Thyroid gland (tissue), 4 donors: Measurements from ENCODE around the gene STK32B. TPM values are rescaled to one million over a fixed set of nuclear protein-coding genes. Genes with fewer than 3 reads are reported as not detected.

Experiments used
- DNase-seq, 2 donors: peaks; one replicate each; pipeline ENCODE4 v3.0.0-alpha.2; 2019
- H3K27ac ChIP-seq, 3 donors: fragments of 200-600 bp; sonication (generic); 1 replicate in 2 of 3; 2 replicates in 1 of 3; pipeline ENCODE4 v1.5.1; 2016 to 2019; ENCODE audit warnings: mild to moderate bottlenecking in 1 of 3, moderate library complexity in 1 of 3
- H3K27me3 ChIP-seq: fragments of 200-600 bp; sonication (generic); one replicate; pipeline ENCODE4 v1.5.1; 2019
- H3K36me3 ChIP-seq, 2 donors: fragments of 200-600 bp; sonication (generic); one replicate each; pipeline ENCODE4 v1.5.1; 2016 to 2019
- H3K4me1 ChIP-seq, 2 donors: fragments of 200-600 bp; sonication (generic); one replicate each; pipeline ENCODE4 v1.5.1; 2017 to 2019
- H3K4me3 ChIP-seq, 3 donors: fragments of 200-600 bp; sonication (generic); replicated peaks in 1 of 3; 1 replicate in 2 of 3; 2 replicates in 1 of 3; pipeline ENCODE4 v1.5.1; 2016; ENCODE audit warnings: mild to moderate bottlenecking in 1 of 3
- H3K9me3 ChIP-seq: fragments of 200-600 bp; sonication (generic); one replicate; pipeline ENCODE4 v1.5.1; 2017
- CTCF ChIP-seq, 6 experiments: fragments of 200-600 bp in 3 of 6; fragments of 450-650 bp in 3 of 6; sonication (generic) in 3 of 6; IDR thresholded peaks; one replicate each; pipeline ENCODE4 v1.5.1; 2016 to 2019; ENCODE audit warnings: antibody characterized with exemption in 6 of 6, mild to moderate bottlenecking in 2 of 6, inconsistent platforms in 1 of 6, moderate library complexity in 1 of 6
- POLR2A ChIP-seq, 2 donors: fragments of 450-650 bp; IDR thresholded peaks; one replicate each; pipeline ENCODE4 v1.6.1; 2017; ENCODE audit warnings: antibody characterized with exemption in 2 of 2, mild to moderate bottlenecking in 2 of 2, moderate library complexity in 1 of 2
- WGBS, 2 donors: methylation state at CpG; one replicate each; pipeline ENCODE4 v1.1.5; 2017; 5-methylcytosine and 5-hydroxymethylcytosine counted together
- intact Hi-C: fragments of 100-400 bp; cut with DNase I; formaldehyde crosslinking; loops from one replicate; pipeline ENCODE4 v1.15.1; 2023
- total RNA-seq, 4 donors: library from RNA; depleted of rRNA; stranded (reverse); fragments of >200 nt; gene quantifications; one replicate each; pipeline ENCODE4 v1.2.3, GENCODE V29; 2016

STK32B gene
- total RNA-seq, 4 donors from 2014 or later: 1.9 to 14.8 (median 4.4) TPM

DNA sequence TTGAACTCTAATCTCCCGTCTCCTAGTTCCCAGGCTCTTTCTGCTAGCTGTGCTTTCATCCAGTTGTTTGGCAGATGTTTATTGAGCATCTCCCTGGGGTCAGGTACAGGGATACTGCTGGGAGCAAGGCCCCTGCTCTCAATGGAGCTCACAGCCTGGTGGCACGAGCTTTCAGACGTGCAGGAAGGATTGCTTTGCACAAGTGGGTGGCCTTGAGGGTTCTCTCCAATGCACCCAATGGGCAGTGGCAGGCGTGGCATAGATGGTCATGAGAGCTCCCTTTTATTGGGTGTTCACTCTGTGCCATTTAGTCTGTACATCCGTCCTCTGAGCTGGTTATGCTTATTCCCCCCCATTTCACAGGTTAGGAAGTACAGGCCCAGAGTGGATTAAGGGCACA lies 421.8 kb downstream of the STK32B start:
- Histone ChIP-seq H3K27ac (no peak overlapping the region), H3K36me3 (no peaks in the 10 kb centered on the region), H3K27me3 (no peaks in the 10 kb centered on the region), H3K4me3 (no peak overlapping the region), H3K9me3 (no peaks in the 10 kb centered on the region), H3K4me1 (no peaks in the 10 kb centered on the region)
- TF ChIP-seq CTCF (IDR thresholded peaks at IDR 0.05) (no peak), POLR2A (IDR thresholded peaks at IDR 0.05) (no peak)
- WGBS, 2 donors: 80 to 89% methylated on average over 5 of the region's 5 CpGs
- no peak for DNase-seq
- intact Hi-C loops: no loop called here

DNA sequence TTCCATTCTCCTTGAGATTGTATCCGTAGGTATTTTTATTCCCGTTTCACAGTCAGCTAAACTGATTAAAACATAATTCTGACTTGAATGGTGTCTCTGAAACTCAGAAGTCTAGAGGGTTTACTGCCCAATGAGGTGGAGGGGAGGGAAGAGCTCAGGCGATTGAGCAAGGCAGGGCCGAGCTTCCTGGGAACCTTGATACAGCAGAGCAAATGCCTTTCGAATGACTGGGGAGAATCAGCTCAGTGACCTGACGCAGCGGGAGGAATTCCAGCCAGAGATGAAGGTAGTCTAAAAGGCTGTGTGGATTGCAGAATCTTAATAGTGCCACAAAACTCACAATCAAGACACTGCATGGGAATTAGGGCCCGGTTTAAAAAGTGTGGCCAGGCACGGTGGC lies 423.5 kb downstream of the STK32B start:
- H3K27ac ChIP-seq: no peak overlapping the region
- no peak overlapping the region for H3K4me3 ChIP-seq
- WGBS, 2 donors: 88 to 91% methylated on average over 9 of the region's 9 CpGs
- TF ChIP-seq CTCF (IDR thresholded peaks at IDR 0.05): no peak
- TF ChIP-seq POLR2A (IDR thresholded peaks at IDR 0.05): no peak
- H3K36me3 ChIP-seq: no peaks in the 10 kb centered on the region
- no peaks in the 10 kb centered on the region for H3K4me1 ChIP-seq
- H3K9me3 ChIP-seq: no peaks in the 10 kb centered on the region
- no peak for DNase-seq
- H3K27me3 ChIP-seq: no peaks in the 10 kb centered on the region
- intact Hi-C loops: no loop called here

DNA sequence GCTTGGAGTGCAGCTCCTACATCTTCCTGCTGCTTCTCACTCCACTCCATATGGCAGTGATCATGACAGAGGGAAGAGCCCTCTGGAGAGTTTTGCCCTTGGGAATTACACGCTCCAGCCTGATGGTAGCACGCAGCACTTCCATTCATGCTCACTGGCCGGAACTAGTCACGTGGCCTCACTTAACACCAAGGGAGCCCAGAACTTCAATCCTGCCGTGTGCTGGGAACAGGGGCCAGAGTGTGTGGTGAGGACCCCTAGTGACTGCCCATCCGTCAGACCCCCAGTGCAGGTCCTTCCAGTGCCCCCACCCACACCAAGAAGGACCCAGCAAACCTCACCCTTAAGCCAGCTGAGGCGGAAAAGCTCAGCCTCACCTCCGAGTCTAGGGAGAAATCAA lies 426.3 kb downstream of the STK32B start:
- DNase-seq: no peak
- 76 to 85% methylated on average over 7 to 8 of the region's 8 CpGs for WGBS, 2 donors
- no peak overlapping the region for H3K4me3 ChIP-seq
- H3K36me3 ChIP-seq: no peaks in the 10 kb centered on the region
- no peaks in the 10 kb centered on the region for H3K27me3 ChIP-seq
- intact Hi-C loops: no loop called here
- no peak overlapping the region for H3K27ac ChIP-seq
- TF ChIP-seq CTCF (IDR thresholded peaks at IDR 0.05) (no peak), POLR2A (IDR thresholded peaks at IDR 0.05) (no peak)
- H3K4me1 ChIP-seq: no peaks in the 10 kb centered on the region
- H3K9me3 ChIP-seq: no peaks in the 10 kb centered on the region

- WGBS, 2 donors: 55 to 58% methylated on average over 4 of the region's 4 CpGs
- no peaks in the 10 kb centered on the region for H3K27me3 ChIP-seq
- H3K9me3 ChIP-seq: no peaks in the 10 kb centered on the region
- H3K27ac ChIP-seq: no peak overlapping the region
- no peak overlapping the region for H3K4me3 ChIP-seq
- intact Hi-C loops: no loop called here
- DNase-seq: no peak
- no peak for TF ChIP-seq CTCF (IDR thresholded peaks at IDR 0.05)
- TF ChIP-seq POLR2A (IDR thresholded peaks at IDR 0.05): no peak
- no peaks in the 10 kb centered on the region for H3K4me1 ChIP-seq
- no peaks in the 10 kb centered on the region for H3K36me3 ChIP-seq
Observed at GRCh38 chr4:5478169-5478568, 426.9 kb downstream of the STK32B start.

DNA sequence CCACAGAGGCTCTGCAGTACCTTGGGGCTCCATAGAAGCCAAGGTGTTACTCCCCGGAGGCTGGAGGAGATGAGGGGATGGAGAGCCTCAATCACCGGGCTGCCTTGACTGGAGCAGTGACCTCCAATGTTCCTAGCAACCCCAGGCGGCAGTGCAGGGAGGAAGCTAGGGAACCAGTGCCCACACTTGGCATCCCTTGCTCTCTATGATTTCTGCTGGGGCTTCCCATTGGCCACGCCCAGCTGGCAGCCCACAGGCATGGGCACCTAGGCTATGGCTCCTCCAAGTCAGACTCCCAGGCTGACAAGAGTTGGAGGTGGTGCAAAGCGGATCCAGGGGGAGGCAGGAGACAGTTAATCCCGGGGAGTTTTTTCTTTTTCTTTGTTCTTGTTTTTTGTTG lies 427.4 kb downstream of the STK32B start:
- DNase-seq: no peak
- intact Hi-C loops: no loop called here
- Histone ChIP-seq H3K27me3 (no peaks in the 10 kb centered on the region), H3K4me3 (no peak overlapping the region), H3K27ac (no peak overlapping the region), H3K9me3 (no peaks in the 10 kb centered on the region), H3K4me1 (no peaks in the 10 kb centered on the region), H3K36me3 (no peaks in the 10 kb centered on the region)
- no peak for TF ChIP-seq CTCF (IDR thresholded peaks at IDR 0.05)
- no peak for TF ChIP-seq POLR2A (IDR thresholded peaks at IDR 0.05)
- 86 to 88% methylated on average over 6 of the region's 6 CpGs for WGBS, 2 donors
